Mesothelial cell of epicardium (in vitro differentiated cells): ENCODE results near the gene SLC6A18. TPM values are rescaled to one million over a fixed set of nuclear protein-coding genes. Genes with fewer than 3 reads are reported as not detected.
"Not testable (repeated sequence)": the region's sequence is repeated elsewhere in the genome, so short reads cannot be mapped to it uniquely, and the experiment has no call there.

Experiments
- DNase-seq, 2 experiments: peaks; one replicate each; pipeline ENCODE4 v3.0.0; 2021; ENCODE audit warnings: low spot score in 2 of 2; ENCODE audit not compliant: unreplicated experiment in 2 of 2
- H3K27ac Mint-ChIP-seq: 2 replicates; pipeline ENCODE4 v1.8.0; 2021; ENCODE audit warnings: mixed read lengths
- H3K27me3 Mint-ChIP-seq: 2 replicates; pipeline ENCODE4 v1.8.0; 2021; ENCODE audit warnings: low read depth, mixed read lengths
- H3K36me3 Mint-ChIP-seq: 2 replicates; pipeline ENCODE4 v1.8.0; 2021; ENCODE audit warnings: mixed read lengths
- H3K4me1 Mint-ChIP-seq: 2 replicates; pipeline ENCODE4 v1.8.0; 2021; ENCODE audit warnings: mixed read lengths
- H3K4me3 Mint-ChIP-seq: 2 replicates; pipeline ENCODE4 v1.8.0; 2021; ENCODE audit warnings: mild to moderate bottlenecking, moderate library complexity, mixed read lengths
- H3K9me3 Mint-ChIP-seq: 2 replicates; pipeline ENCODE4 v1.8.0; 2021; ENCODE audit warnings: mixed read lengths
- total RNA-seq: library from RNA; stranded (reverse); gene quantifications from 3 replicates; pipeline ENCODE4 v1.2.1, GENCODE V29; 2021
- TF ChIP-seq, protein P1 (sequence below): fragments of 200-600 bp; sonication (generic); IDR thresholded peaks from one replicate; pipeline ENCODE4 v1.5.0; 2021; ENCODE audit warnings: antibody characterized with exemption; ENCODE audit not compliant: unreplicated experiment

Gene SLC6A18
- total RNA-seq, 1 donor from 2014 or later = not detected

DNA sequence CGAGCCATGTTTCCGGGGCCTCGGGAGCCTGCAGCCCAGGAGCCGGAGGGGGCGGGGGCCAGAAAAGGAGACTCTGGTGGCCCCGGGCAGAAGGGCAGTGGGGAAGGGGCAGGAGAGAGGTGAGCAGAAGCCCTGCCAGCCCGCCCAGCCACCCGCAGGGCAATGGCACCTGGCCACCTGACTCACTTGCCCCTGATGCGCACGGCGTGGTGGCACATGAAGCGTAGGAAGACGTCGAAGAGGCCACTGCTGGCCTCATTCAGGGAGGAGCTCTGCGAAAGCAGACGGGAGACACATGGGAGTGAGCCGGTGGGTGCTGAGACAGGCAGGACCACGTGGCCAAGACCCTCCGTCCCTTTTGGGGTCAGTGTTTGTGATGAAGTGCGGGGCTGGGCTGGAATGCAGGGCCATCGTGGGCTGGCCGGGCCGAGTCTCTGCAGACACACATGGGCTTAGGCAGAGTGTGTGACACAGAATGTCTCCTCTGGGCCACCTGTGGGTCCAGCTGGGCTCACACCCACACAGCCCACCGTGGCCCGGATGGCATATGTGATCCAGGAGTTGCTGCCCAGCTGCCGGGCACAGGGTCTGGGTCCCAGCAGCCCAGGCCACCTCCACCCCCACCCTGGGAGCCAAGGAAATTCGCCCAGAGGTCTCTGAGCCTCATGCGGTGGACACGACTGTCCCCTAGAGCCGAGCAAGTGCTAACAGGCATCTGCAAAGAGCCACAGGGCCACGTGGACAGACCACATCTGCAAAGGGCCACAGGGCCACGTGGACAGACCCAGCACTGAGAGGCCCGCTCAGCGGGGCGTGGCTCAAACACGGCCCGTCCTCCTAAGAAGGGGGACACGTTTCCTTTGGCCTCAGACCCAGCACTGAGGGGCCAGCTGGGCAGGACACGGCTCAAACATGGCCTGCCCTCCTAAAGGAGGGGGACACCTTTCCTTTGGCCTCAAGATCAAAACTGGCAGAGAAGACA is 46.0 kb downstream of the SLC6A18 start:
- Mint-ChIP-seq H3K4me3 (no peak overlapping the region), H3K4me1 (no peaks in the 10 kb centered on the region), H3K9me3 (no peaks in the 10 kb centered on the region), H3K36me3 (no peaks in the 10 kb centered on the region), H3K27me3 (no peaks in the 10 kb centered on the region), H3K27ac (no peak overlapping the region)
- no peak for DNase-seq
- TF ChIP-seq, protein P1, sequence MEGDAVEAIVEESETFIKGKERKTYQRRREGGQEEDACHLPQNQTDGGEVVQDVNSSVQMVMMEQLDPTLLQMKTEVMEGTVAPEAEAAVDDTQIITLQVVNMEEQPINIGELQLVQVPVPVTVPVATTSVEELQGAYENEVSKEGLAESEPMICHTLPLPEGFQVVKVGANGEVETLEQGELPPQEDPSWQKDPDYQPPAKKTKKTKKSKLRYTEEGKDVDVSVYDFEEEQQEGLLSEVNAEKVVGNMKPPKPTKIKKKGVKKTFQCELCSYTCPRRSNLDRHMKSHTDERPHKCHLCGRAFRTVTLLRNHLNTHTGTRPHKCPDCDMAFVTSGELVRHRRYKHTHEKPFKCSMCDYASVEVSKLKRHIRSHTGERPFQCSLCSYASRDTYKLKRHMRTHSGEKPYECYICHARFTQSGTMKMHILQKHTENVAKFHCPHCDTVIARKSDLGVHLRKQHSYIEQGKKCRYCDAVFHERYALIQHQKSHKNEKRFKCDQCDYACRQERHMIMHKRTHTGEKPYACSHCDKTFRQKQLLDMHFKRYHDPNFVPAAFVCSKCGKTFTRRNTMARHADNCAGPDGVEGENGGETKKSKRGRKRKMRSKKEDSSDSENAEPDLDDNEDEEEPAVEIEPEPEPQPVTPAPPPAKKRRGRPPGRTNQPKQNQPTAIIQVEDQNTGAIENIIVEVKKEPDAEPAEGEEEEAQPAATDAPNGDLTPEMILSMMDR = no peak

DNA sequence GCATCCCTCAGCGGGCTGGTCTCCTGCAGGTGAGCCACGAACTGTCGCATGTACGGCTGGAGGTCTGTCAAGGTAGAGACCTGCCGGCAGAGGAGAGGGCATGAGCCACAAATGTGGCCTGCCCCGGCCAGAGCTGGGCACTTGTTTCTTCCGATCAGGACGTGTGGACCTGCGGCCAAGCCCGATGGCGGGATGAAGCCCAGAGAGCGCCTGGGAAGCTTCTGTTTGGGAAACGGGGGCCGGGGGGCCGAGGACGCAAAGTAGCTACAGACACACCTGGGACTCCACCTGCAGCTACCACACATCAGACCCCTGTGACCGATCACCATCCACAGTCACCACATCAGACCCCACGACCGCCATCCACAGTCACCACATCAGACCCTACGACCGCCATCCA is 47.0 kb downstream of the SLC6A18 start:
- Mint-ChIP-seq H3K9me3 (no peaks in the 10 kb centered on the region), H3K27me3 (peaks cover 2% of the 10 kb centered on the region), H3K4me1 (no peaks in the 10 kb centered on the region)

GRCh38 chr5:1273745-1274144 is 48.6 kb downstream of the SLC6A18 start:
- Mint-ChIP-seq H3K4me3 (no peak overlapping the region), H3K9me3 (no peaks in the 10 kb centered on the region), H3K27me3 (peaks cover 2% of the 10 kb centered on the region), H3K27ac (no peak overlapping the region), H3K4me1 (no peaks in the 10 kb centered on the region), H3K36me3 (no peaks in the 10 kb centered on the region)
- no peak for DNase-seq
- TF ChIP-seq, protein P1 = no peak

More for the DNA sequence above, 47.0 kb downstream of the SLC6A18 start:
- Mint-ChIP-seq H3K36me3 (no peaks in the 10 kb centered on the region), H3K4me3 (no peak overlapping the region), H3K27ac (no peak overlapping the region)
- DNase-seq = no peak
- TF ChIP-seq, protein P1 = no peak

DNA sequence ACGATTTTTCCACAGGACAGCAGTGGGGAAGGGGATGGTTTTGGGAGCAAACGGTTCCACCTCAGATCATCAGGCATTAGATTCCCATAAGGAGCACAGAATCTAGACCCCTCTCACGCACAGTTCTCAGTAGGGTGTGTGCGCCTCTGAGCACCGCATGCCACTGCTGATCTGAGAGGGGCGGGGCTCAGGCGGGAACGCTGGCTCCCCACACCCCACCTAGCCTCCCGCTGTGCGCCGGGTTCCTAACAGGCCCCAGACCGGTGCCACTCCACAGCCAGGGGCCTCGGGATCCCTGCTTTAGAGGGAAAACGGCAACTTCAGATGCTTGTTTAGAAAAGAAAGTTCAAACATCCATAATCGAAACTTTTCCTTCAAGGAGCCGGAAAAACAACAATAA is 49.3 kb downstream of the SLC6A18 start:
- Mint-ChIP-seq H3K4me1 (no peaks in the 10 kb centered on the region), H3K36me3 (no peaks in the 10 kb centered on the region), H3K27me3 (peaks cover 2% of the 10 kb centered on the region), H3K27ac (no peak overlapping the region), H3K4me3 (no peak overlapping the region), H3K9me3 (no peaks in the 10 kb centered on the region)
- DNase-seq = no peak
- TF ChIP-seq, protein P1 = no peak

GRCh38 chr5:1275397-1276391 is 50.5 kb downstream of the SLC6A18 start:
- not testable (repeated sequence) for H3K27ac Mint-ChIP-seq, H3K9me3 Mint-ChIP-seq, DNase-seq, H3K4me3 Mint-ChIP-seq, H3K4me1 Mint-ChIP-seq, H3K27me3 Mint-ChIP-seq, H3K36me3 Mint-ChIP-seq
